Panc1 (cell line): ENCODE measurements around the gene THEM5. TPM values are rescaled to one million over a fixed set of nuclear protein-coding genes. Genes with fewer than 3 reads are reported as not detected.
A peak's percentile ranks its signal among the peaks of the same experiment; 100 is the strongest.

Source experiments
- ATAC-seq: fragments of 200-7000 bp; cut with Tn5 transposase; 2 replicates; pipeline ENCODE4 v1.9.1; 2020; ENCODE audit warnings: mild to moderate bottlenecking, moderate library complexity
- BruUV-seq: library from RNA; stranded (reverse); fragments of 400-500 nt; replicated peaks from 2 replicates; lab custom pipeline; 2021; lab: Mats Ljungman, UMichigan
- CTCF ChIA-PET: fragments of 300-600 bp; sonication (Branson Sonifier 250); formaldehyde crosslinking; loops from one replicate; lab custom pipeline; 2022; ENCODE audit warnings: antibody characterized with exemption; lab: Charles Lee
- POLR2A ChIA-PET: fragments of 300-600 bp; sonication (Branson Sonifier 250); formaldehyde crosslinking; loops from one replicate; lab custom pipeline; 2022; ENCODE audit warnings: antibody characterized with exemption; lab: Charles Lee
- DNase-seq: peaks from one replicate; pipeline ENCODE4 v3.0.0-alpha.2; 2010; ENCODE audit warnings: low read depth, low spot score
- H3K27ac ChIP-seq: 2 replicates; pipeline ENCODE4 v1.5.1; 2011; ENCODE audit warnings: mild to moderate bottlenecking, low read length, inconsistent platforms
- H3K27me3 ChIP-seq: fragments of 200-500 bp; sonication (Bioruptor generic); 2 replicates; pipeline ENCODE4 v1.6.0; 2014; ENCODE audit warnings: low read length, inconsistent platforms; ENCODE audit not compliant: control insufficient read depth, insufficient read depth
- H3K36me3 ChIP-seq: fragments of 200-500 bp; sonication (Bioruptor generic); 2 replicates; pipeline ENCODE4 v1.5.1; 2014; ENCODE audit warnings: inconsistent platforms, mild to moderate bottlenecking, low read length, moderate library complexity; ENCODE audit not compliant: control insufficient read depth, insufficient read depth
- H3K4me1 ChIP-seq: 2 replicates; pipeline ENCODE4 v1.5.1; 2011; ENCODE audit warnings: inconsistent platforms, mild to moderate bottlenecking, low read length, moderate library complexity; ENCODE audit not compliant: control insufficient read depth, insufficient read depth
- H3K4me3 ChIP-seq, 2 experiments: 2 replicates each; pipeline ENCODE4 v1.5.1; 2011 to 2012; ENCODE audit warnings: low read depth in 2 of 2, low read length in 2 of 2, mild to moderate bottlenecking in 2 of 2, inconsistent platforms in 1 of 2, moderate library complexity in 1 of 2
- H3K9me3 ChIP-seq: fragments of 200-500 bp; sonication (Bioruptor generic); 2 replicates; pipeline ENCODE4 v1.5.1; 2014; ENCODE audit warnings: low read depth, mild to moderate bottlenecking, inconsistent platforms, low read length, moderate library complexity; ENCODE audit not compliant: control insufficient read depth, insufficient read depth
- POLR2AphosphoS5 ChIP-seq: IDR thresholded peaks from 2 replicates; pipeline ENCODE4 v1.6.1; 2012; ENCODE audit warnings: mild to moderate bottlenecking, low read depth, low read length, moderate library complexity
- SIN3A ChIP-seq: IDR thresholded peaks from 2 replicates; pipeline ENCODE4 v1.6.1; 2012; ENCODE audit warnings: low read depth, mild to moderate bottlenecking, low read length, moderate library complexity, borderline replicate concordance; ENCODE audit not compliant: insufficient read depth
- TCF7L2 ChIP-seq: IDR thresholded peaks from 2 replicates; pipeline ENCODE4 v1.6.1; 2011; ENCODE audit warnings: mild to moderate bottlenecking, low read depth, low read length, inconsistent platforms
- in situ Hi-C: cut with HindIII; loops from 2 replicates; pipeline ENCODE4 v1.10.0; 2016; ENCODE audit warnings: low sequenced_read_pairs, low pct_unique_long_range_greater_than_20kb
- intact Hi-C: fragments of 100-400 bp; cut with micrococcal nuclease; formaldehyde crosslinking; loops from one replicate; pipeline ENCODE4 v1.10.0; 2022; ENCODE audit not compliant: unreplicated experiment
- total RNA-seq: library from RNA; stranded (reverse); gene quantifications from one replicate; pipeline ENCODE4 v1.2.1, GENCODE V29; 2021; ENCODE audit not compliant: unreplicated experiment
- TF ChIP-seq, protein P1 (sequence below), 2 experiments: IDR thresholded peaks; 2 replicates each; pipeline ENCODE4 v1.6.1; 2011 to 2012; ENCODE audit warnings: low read depth in 2 of 2, control low read depth in 1 of 2, low read length in 1 of 2, mild to moderate bottlenecking in 1 of 2, moderate library complexity in 1 of 2; ENCODE audit not compliant: insufficient read depth in 1 of 2
- TF ChIP-seq, protein P2 (sequence below): fragments of 450-650 bp; IDR thresholded peaks from 2 replicates; pipeline ENCODE4 v1.5.1; 2017; ENCODE audit warnings: mild to moderate bottlenecking

The THEM5 gene
- total RNA-seq, 1 experiment from 2014 or later, result not detected

DNA sequence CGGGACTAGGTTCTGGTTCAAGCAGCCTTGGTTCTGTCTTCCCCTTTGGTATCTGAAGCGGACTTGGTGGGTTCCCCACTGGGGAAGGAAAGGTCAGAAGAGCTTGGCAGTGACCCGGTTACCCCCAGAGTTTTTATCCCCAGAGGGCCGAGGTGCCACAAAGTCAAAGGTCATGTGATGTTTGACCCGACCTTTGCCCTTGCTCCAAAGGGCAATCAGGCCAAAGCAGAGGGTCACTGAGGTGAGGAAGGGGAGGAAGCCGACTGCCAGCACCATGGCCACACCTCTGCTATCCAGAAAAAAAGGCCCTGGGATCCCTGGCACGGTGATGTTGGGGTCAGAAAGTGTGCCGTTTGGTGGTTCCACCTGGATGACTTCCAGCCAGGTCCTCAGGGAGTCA lies 52.7 kb downstream of the THEM5 start:
- ChIA-PET CTCF (no interaction called here), POLR2A (no interaction called here)
- no TSS peak for BruUV-seq
- Histone ChIP-seq H3K9me3 (no peaks in the 10 kb centered on the region), H3K27me3 (no peaks in the 10 kb centered on the region), H3K27ac (no peak overlapping the region), H3K4me1 (no peaks in the 10 kb centered on the region; the same call in 1 of the 2 replicates), H3K4me3 (no peak overlapping the region), H3K36me3 (no peaks in the 10 kb centered on the region)
- ATAC-seq (no peak), DNase-seq (no peak)
- TF ChIP-seq, protein P1, sequence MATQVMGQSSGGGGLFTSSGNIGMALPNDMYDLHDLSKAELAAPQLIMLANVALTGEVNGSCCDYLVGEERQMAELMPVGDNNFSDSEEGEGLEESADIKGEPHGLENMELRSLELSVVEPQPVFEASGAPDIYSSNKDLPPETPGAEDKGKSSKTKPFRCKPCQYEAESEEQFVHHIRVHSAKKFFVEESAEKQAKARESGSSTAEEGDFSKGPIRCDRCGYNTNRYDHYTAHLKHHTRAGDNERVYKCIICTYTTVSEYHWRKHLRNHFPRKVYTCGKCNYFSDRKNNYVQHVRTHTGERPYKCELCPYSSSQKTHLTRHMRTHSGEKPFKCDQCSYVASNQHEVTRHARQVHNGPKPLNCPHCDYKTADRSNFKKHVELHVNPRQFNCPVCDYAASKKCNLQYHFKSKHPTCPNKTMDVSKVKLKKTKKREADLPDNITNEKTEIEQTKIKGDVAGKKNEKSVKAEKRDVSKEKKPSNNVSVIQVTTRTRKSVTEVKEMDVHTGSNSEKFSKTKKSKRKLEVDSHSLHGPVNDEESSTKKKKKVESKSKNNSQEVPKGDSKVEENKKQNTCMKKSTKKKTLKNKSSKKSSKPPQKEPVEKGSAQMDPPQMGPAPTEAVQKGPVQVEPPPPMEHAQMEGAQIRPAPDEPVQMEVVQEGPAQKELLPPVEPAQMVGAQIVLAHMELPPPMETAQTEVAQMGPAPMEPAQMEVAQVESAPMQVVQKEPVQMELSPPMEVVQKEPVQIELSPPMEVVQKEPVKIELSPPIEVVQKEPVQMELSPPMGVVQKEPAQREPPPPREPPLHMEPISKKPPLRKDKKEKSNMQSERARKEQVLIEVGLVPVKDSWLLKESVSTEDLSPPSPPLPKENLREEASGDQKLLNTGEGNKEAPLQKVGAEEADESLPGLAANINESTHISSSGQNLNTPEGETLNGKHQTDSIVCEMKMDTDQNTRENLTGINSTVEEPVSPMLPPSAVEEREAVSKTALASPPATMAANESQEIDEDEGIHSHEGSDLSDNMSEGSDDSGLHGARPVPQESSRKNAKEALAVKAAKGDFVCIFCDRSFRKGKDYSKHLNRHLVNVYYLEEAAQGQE (IDR thresholded peaks at IDR 0.05; ENCODE audit: insufficient read depth in 1 of 2, low read depth in 2 of 2, low read length in 1 of 2), result no peak
- TF ChIP-seq POLR2AphosphoS5 (no peak), SIN3A (no peak), TCF7L2 (no peak)
- TF ChIP-seq, protein P2, sequence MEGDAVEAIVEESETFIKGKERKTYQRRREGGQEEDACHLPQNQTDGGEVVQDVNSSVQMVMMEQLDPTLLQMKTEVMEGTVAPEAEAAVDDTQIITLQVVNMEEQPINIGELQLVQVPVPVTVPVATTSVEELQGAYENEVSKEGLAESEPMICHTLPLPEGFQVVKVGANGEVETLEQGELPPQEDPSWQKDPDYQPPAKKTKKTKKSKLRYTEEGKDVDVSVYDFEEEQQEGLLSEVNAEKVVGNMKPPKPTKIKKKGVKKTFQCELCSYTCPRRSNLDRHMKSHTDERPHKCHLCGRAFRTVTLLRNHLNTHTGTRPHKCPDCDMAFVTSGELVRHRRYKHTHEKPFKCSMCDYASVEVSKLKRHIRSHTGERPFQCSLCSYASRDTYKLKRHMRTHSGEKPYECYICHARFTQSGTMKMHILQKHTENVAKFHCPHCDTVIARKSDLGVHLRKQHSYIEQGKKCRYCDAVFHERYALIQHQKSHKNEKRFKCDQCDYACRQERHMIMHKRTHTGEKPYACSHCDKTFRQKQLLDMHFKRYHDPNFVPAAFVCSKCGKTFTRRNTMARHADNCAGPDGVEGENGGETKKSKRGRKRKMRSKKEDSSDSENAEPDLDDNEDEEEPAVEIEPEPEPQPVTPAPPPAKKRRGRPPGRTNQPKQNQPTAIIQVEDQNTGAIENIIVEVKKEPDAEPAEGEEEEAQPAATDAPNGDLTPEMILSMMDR, result no peak
- in situ Hi-C loops, result no loop called here
- intact Hi-C loops, result no loop called here

DNA sequence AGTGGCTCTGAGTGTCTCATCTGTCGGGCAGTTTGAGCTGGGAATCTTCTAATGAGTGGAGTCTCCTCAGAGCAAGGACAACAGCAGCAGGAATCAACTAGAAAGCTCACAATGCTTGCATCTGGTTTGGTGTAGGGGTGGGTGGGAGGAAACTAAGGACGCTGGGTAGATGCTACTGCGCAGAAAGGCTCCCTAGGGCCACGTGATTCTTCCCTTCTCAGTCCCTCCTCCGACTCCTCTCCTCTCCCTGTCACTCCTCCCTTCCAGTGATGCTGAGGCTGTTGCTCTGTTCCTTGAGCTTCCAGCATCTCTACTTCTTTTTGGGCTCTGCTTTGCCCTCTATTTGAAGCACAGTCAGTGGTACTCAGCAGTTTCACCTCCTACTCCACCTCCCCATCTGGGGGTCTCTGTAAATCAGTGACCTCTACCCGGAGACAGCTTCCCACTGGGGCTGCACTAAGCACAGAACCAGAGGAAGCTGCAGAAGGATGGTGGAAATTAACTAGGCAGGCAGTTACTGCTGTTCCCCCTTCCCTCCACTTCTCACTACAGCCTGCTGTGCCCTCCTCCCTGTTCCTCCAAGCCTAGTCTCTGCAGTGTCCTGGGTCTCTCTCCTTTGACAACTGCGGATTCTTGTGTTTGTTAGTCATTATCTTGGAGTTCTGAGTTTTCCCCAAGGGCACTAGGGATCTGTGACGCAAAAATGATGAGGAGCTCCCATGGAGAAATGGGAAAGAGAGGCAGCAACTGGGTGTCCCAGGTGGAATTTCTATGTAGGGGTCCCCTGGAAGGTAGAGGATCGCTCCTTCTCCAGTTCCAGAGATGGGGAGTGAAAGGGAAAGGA lies 54.1 kb downstream of the THEM5 start:
- no peaks in the 10 kb centered on the region for H3K9me3 ChIP-seq
- CTCF ChIA-PET, result interaction anchor here (0.6 kb wide), 1 partner anchor 37 kb away, joined by 3 read pairs; no protein-coding TSS in a partner anchor
- H3K27ac ChIP-seq, result no peak overlapping the region
- H3K27me3 ChIP-seq, result no peaks in the 10 kb centered on the region
- TF ChIP-seq SIN3A (no peak), POLR2AphosphoS5 (no peak), TCF7L2 (no peak)
- TF ChIP-seq, protein P2, result no peak
- TF ChIP-seq, protein P1 (IDR thresholded peaks at IDR 0.05; ENCODE audit: insufficient read depth in 1 of 2, low read depth in 2 of 2, low read length in 1 of 2), result no peak
- no TSS peak for BruUV-seq
- H3K4me3 ChIP-seq, result no peak overlapping the region
- H3K4me1 ChIP-seq, result no peaks in the 10 kb centered on the region
- DNase-seq (no peak), ATAC-seq (peak; percentile 47; the same call in 1 of the 2 replicates)
- no peaks in the 10 kb centered on the region for H3K36me3 ChIP-seq
- intact Hi-C loops (no loop called here), in situ Hi-C loops (no loop called here)
- POLR2A ChIA-PET, result interaction anchor here (0.7 kb wide), 2 partner anchors 38 to 433 kb away, joined by 8 to 17 read pairs; no protein-coding TSS in a partner anchor
